Measurements from ENCODE around the gene DUSP2.
A peak's percentile ranks its signal among the peaks of the same experiment; 100 is the strongest.
"Not testable (repeated sequence)": the region's sequence is repeated elsewhere in the genome, so short reads cannot be mapped to it uniquely, and the experiment has no call there.

DUSP2 gene

GRCh38 chr2:96142217-96143113 is 2.8 kb downstream of the DUSP2 start:
- DNase-seq (ENCODE audit: low read depth) = no peak
- TF ChIP-seq, protein P1, sequence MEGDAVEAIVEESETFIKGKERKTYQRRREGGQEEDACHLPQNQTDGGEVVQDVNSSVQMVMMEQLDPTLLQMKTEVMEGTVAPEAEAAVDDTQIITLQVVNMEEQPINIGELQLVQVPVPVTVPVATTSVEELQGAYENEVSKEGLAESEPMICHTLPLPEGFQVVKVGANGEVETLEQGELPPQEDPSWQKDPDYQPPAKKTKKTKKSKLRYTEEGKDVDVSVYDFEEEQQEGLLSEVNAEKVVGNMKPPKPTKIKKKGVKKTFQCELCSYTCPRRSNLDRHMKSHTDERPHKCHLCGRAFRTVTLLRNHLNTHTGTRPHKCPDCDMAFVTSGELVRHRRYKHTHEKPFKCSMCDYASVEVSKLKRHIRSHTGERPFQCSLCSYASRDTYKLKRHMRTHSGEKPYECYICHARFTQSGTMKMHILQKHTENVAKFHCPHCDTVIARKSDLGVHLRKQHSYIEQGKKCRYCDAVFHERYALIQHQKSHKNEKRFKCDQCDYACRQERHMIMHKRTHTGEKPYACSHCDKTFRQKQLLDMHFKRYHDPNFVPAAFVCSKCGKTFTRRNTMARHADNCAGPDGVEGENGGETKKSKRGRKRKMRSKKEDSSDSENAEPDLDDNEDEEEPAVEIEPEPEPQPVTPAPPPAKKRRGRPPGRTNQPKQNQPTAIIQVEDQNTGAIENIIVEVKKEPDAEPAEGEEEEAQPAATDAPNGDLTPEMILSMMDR (IDR thresholded peaks at IDR 0.05; ENCODE audit: control insufficient read depth, extremely low read depth, insufficient read depth) = no peak
- H3K4me3 ChIP-seq (ENCODE audit: low read depth, low read length) = no peak overlapping the region

DNA sequence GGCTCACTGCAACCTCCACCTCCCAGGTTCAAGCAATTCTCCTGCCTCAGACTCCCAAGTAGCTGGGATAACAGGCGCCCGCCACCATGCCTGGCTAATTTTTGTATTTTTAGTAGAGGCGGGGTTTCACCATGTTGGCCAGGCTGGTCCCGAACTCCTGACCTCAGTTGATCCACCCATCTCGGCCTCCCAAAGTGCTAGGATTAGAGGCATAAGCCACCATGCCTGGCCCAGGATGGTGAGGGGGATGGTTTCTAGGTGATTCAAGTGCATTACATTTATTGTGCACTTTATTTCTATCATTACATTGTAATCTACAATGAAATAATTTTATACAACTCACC is 3.6 kb downstream of the DUSP2 start:
- not testable (repeated sequence) for DNase-seq (ENCODE audit: low read depth); H3K4me3 ChIP-seq (ENCODE audit: low read depth, low read length)

- no peak for DNase-seq (ENCODE audit: low read depth)
- TF ChIP-seq, protein P1 (IDR thresholded peaks at IDR 0.05; ENCODE audit: control insufficient read depth, extremely low read depth, insufficient read depth) = no peak
- H3K4me3 ChIP-seq (ENCODE audit: low read depth, low read length) = no peak overlapping the region
These were observed 4.2 kb downstream of the DUSP2 start for GRCh38 chr2:96140941-96141623.

DNA sequence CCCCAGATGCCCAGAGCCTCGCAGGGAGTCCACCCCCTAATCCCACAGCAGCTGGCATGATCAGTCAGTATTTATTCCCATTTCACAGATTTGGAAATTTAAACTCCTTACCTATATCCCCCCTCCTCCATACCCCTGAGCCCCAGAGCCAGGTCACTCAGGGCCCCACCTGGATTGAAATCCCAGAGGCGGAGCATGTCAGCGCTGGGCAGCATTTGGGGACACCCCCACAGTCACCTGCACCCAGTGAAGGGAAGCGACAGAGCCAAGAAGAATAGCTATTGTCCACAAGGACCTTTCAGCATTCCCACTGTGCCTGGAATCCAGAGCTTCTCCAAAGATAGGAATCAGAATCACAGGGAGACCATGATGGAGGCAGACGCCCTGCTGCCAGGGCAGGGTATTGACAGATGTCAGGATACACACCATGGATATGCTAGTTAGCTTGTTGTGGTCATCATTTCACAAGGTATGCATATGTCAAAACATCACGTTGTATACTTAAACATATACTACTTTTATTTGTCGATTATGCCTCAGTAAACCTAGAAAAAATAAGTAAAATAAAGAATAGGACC is 6.0 kb downstream of the DUSP2 start:
- no peak for DNase-seq (ENCODE audit: low read depth)

DNA sequence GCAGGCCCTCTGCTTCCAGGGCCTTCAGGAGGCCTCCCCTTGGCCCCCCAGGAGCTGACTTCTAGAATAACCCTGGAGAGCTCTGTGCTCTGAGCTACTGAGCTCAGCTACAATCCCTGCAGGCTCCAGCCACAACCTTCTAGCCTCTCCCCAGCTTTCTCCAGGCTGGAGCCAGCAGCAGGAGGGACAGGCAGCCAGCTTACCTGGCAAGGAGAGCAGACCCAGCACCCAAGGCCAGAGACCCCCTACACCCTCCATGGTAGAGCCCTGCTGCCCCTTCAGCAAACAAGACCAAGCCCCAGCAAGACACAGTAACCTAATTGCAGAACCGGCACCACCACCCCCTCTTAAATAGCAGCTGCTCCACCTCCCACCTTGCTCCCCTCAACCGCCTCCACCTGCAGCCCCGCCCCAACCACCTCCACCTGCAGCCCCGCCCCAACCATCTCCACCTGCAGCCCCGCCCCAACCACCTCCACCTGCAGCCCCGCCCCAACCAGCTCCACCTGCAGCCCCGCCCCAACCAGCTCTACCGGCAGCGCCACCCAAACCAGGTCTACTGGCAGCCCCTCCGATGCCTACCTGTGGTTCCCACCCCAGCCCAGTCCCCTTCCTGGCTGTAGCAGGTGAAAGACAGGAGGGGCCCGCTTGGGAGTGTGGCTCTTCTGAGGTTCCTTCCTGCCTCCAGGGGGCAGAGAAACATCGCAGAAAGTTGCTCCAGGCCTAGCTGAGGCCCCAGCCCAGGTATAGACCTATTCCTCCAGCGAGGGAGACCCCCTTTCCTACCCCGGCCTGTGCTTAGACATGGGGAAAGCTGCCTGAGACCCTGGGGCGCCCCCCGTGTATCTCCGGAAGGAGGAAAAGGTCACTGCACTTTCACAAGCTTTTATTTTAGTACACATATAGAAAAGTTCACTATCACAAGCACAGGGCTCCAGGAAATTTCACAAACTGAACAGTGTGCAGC is 6.8 kb downstream of the DUSP2 start, which contains the start of gene ASTL:
Gene ASTL (minus strand): TSS at position 324 of the 967 bp plus-strand sequence. CDS start 66 bp downstream, at position 258.
- peak within 1 kb of the TSS; percentile 35 for H3K4me3 ChIP-seq (ENCODE audit: low read depth, low read length)
- TF ChIP-seq, protein P1 (IDR thresholded peaks at IDR 0.05; ENCODE audit: control insufficient read depth, extremely low read depth, insufficient read depth) = peak; percentile 58
- DNase-seq (ENCODE audit: low read depth) = peak; percentile 25

More for the DNA sequence above, 6.0 kb downstream of the DUSP2 start:
- TF ChIP-seq, protein P1 (IDR thresholded peaks at IDR 0.05; ENCODE audit: control insufficient read depth, extremely low read depth, insufficient read depth) = no peak
- H3K4me3 ChIP-seq (ENCODE audit: low read depth, low read length) = no peak overlapping the region

GRCh38 chr2:96137321-96138178 is 7.7 kb downstream of the DUSP2 start:
- no peak overlapping the region for H3K4me3 ChIP-seq (ENCODE audit: low read depth, low read length)
- DNase-seq (ENCODE audit: low read depth) = no peak
- TF ChIP-seq, protein P1 (IDR thresholded peaks at IDR 0.05; ENCODE audit: control insufficient read depth, extremely low read depth, insufficient read depth) = no peak
